Fibroblast of lung (primary cell): Measurements from ENCODE around the gene RAMAC. TPM values are rescaled to one million over a fixed set of nuclear protein-coding genes. Genes with fewer than 3 reads are reported as not detected.
A peak's percentile ranks its signal among the peaks of the same experiment; 100 is the strongest.

Source experiments
- DNase-seq, 2 donors: peaks; one replicate each; pipeline versions ENCODE4 v3.0.0 to v3.0.0-alpha.2; 2010; ENCODE audit warnings: low read depth in 2 of 2
- H2AFZ ChIP-seq: 2 replicates; pipeline ENCODE4 v1.5.1; 2012; ENCODE audit warnings: low read length, control low read depth, inconsistent platforms
- H3K27ac ChIP-seq: 2 replicates; pipeline ENCODE4 v1.5.1; 2011; ENCODE audit warnings: low read length, control low read depth; ENCODE audit not compliant: insufficient read depth
- H3K27me3 ChIP-seq: 2 replicates; pipeline ENCODE4 v1.5.1; 2011; ENCODE audit warnings: mild to moderate bottlenecking, low read length; ENCODE audit not compliant: control insufficient read depth, insufficient read depth
- H3K36me3 ChIP-seq: 2 replicates; pipeline ENCODE4 v1.5.1; 2011; ENCODE audit warnings: low read length; ENCODE audit not compliant: control insufficient read depth, insufficient read depth
- H3K4me1 ChIP-seq: 2 replicates; pipeline ENCODE4 v1.5.1; 2011; ENCODE audit warnings: low read length; ENCODE audit not compliant: control insufficient read depth, insufficient read depth; ENCODE audit errors: extremely low read depth
- H3K4me2 ChIP-seq: 2 replicates; pipeline ENCODE4 v1.5.1; 2011; ENCODE audit warnings: low read length, control low read depth; ENCODE audit not compliant: insufficient read depth; ENCODE audit errors: extremely low read depth
- H3K4me3 ChIP-seq, 4 experiments: fragments of 200-600 bp in 1 of 4; sonication (generic) in 1 of 4; replicated peaks in 1 of 4; 2 replicates each; pipeline ENCODE4 v1.5.1; 2011 to 2016; ENCODE audit warnings: low read length in 4 of 4, low read depth in 3 of 4, mild to moderate bottlenecking in 3 of 4, control low read depth in 2 of 4, inconsistent platforms in 1 of 4, mixed read lengths in 1 of 4; ENCODE audit not compliant: insufficient read depth in 1 of 4; ENCODE audit errors: control extremely low read depth in 1 of 4
- H3K79me2 ChIP-seq: 2 replicates; pipeline ENCODE4 v1.5.1; 2012; ENCODE audit warnings: mild to moderate bottlenecking, low read length, inconsistent platforms; ENCODE audit not compliant: control insufficient read depth, insufficient read depth
- H3K9ac ChIP-seq: 2 replicates; pipeline ENCODE4 v1.5.1; 2011; ENCODE audit warnings: mild to moderate bottlenecking, low read length, control low read depth; ENCODE audit not compliant: insufficient read depth
- H3K9me3 ChIP-seq: 2 replicates; pipeline ENCODE4 v1.5.1; 2012; ENCODE audit warnings: low read depth, low read length; ENCODE audit not compliant: control insufficient read depth, insufficient read depth
- H4K20me1 ChIP-seq: 2 replicates; pipeline ENCODE4 v1.5.1; 2011; ENCODE audit warnings: low read length; ENCODE audit not compliant: control insufficient read depth, insufficient read depth; ENCODE audit errors: extremely low read depth
- EZH2 ChIP-seq: IDR thresholded peaks from 2 replicates; pipeline ENCODE4 v1.5.1; 2012; ENCODE audit warnings: low read length, control low read depth, mild to moderate bottlenecking; ENCODE audit errors: missing control alignments
- polyA plus RNA-seq, 2 donors: library from polyadenylated mRNA; depleted of rRNA in 1 of 2; stranded (reverse) in 1 of 2; unstranded in 1 of 2; fragments of >200 nt; gene quantifications; 2 replicates each; pipeline ENCODE4 v1.2.1, GENCODE V29; 2011 to 2012; ENCODE audit warnings: missing spikeins in 1 of 2
- total RNA-seq: library from RNA; depleted of rRNA; stranded (reverse); fragments of >200 nt; gene quantifications from 2 replicates; pipeline ENCODE4 v1.2.1, GENCODE V29; 2014
- TF ChIP-seq, protein P1 (sequence below), 2 donors: IDR thresholded peaks in 1 of 2; conservative IDR thresholded peaks in 1 of 2; 1 replicate in 1 of 2; 2 replicates in 1 of 2; pipeline ENCODE4 v1.5.1; 2011 to 2012; ENCODE audit warnings: low read length in 2 of 2, control low read depth in 1 of 2, inconsistent platforms in 1 of 2, low read depth in 1 of 2, mild to moderate bottlenecking in 1 of 2

Gene RAMAC
- total and polyA plus RNA-seq, 2 donors (not counting 1 experiment from before 2014, with no cell fraction given): 26.6 to 34.3 TPM

DNA sequence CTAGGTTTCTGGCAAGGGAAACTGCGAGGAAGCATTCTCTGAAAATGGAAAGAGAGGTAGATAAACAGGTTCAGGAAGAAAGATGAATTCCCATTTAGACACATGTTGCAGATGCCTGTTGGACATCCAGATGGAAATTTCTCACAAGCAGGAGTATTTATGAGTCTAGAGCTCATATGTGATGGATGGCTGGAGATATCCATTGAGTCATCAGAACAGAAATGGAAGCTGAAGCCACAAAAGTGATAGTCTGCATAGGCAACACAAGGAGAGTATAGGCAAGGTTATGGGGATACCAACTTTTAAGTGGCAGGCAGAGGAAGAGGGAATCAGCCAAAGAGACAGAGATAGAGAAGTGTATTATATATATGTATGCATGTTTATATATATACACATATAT lies 6.3 kb upstream of the RAMAC start:
- Histone ChIP-seq H2AFZ (no peak overlapping the region), H4K20me1 (no peaks in the 10 kb centered on the region), H3K4me3 (no peak overlapping the region), H3K36me3 (no peaks in the 10 kb centered on the region), H3K9me3 (no peaks in the 10 kb centered on the region), H3K4me1 (no peaks in the 10 kb centered on the region), H3K9ac (no peak overlapping the region), H3K79me2 (no peaks in the 10 kb centered on the region), H3K4me2 (no peak overlapping the region), H3K27me3 (no peaks in the 10 kb centered on the region), H3K27ac (no peak overlapping the region)
- no peak for TF ChIP-seq EZH2
- DNase-seq: no peak

DNA sequence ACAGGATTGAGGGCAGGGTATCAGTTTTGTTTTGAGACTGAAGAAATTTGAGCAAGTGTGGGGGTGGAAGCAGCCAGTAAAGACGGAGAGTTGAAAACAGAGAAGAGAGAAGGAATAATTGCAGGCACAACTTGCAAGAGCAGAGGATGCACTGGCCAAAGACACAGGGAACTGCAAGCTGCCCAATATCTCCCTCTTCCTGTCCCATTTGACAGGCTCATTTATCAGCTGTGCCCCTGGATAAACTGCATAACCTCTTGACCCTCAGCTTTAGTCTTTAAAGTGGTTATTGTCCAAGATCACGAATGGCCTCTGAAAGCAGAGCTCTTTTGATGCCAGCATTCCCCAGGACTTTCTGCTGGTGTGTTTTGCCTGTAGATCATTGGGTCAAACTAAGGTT lies 5.0 kb upstream of the RAMAC start:
- peaks cover 6% of the 10 kb centered on the region for H3K4me1 ChIP-seq
- no peak overlapping the region for H3K9ac ChIP-seq
- no peaks in the 10 kb centered on the region for H3K27me3 ChIP-seq
- H4K20me1 ChIP-seq: no peaks in the 10 kb centered on the region
- H3K27ac ChIP-seq: no peak overlapping the region
- no peaks in the 10 kb centered on the region for H3K9me3 ChIP-seq
- H3K4me2 ChIP-seq: no peak overlapping the region
- no peak overlapping the region for H3K4me3 ChIP-seq
- no peak for TF ChIP-seq EZH2
- TF ChIP-seq, protein P1, sequence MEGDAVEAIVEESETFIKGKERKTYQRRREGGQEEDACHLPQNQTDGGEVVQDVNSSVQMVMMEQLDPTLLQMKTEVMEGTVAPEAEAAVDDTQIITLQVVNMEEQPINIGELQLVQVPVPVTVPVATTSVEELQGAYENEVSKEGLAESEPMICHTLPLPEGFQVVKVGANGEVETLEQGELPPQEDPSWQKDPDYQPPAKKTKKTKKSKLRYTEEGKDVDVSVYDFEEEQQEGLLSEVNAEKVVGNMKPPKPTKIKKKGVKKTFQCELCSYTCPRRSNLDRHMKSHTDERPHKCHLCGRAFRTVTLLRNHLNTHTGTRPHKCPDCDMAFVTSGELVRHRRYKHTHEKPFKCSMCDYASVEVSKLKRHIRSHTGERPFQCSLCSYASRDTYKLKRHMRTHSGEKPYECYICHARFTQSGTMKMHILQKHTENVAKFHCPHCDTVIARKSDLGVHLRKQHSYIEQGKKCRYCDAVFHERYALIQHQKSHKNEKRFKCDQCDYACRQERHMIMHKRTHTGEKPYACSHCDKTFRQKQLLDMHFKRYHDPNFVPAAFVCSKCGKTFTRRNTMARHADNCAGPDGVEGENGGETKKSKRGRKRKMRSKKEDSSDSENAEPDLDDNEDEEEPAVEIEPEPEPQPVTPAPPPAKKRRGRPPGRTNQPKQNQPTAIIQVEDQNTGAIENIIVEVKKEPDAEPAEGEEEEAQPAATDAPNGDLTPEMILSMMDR (conservative IDR thresholded peaks at IDR 0.05 in 1 of 2, IDR thresholded peaks at IDR 0.05 in 1 of 2; ENCODE audit: low read depth in 1 of 2, low read length in 2 of 2): no peak
- no peaks in the 10 kb centered on the region for H3K36me3 ChIP-seq
- no peak overlapping the region for H2AFZ ChIP-seq
- no peak for DNase-seq
- no peaks in the 10 kb centered on the region for H3K79me2 ChIP-seq

DNA sequence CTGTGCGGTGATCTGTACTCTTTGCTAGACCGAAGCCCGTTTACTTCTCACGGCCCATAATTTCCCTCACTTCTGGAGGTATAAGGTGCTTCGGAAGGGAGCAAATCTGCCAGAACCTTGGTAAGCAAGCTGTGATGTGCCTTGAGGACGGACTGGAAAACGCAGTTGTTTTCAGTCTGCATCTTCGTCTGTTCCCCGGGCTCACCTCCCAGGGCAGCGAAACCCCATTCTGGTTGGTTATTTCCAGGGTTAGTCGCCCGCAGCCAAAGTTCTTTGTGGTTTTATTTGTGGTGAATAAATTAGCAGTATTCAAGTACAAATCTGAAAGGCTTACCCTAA lies 401 bp downstream of the RAMAC start:
- peak overlapping the region; percentile 70 for H3K9ac ChIP-seq
- H3K79me2 ChIP-seq: peaks cover 15% of the 10 kb centered on the region
- no peaks in the 10 kb centered on the region for H3K27me3 ChIP-seq
- peak overlapping the region; percentile 77 to 100 (median 94) for H3K4me3 ChIP-seq
- TF ChIP-seq, protein P1 (conservative IDR thresholded peaks at IDR 0.05 in 1 of 2, IDR thresholded peaks at IDR 0.05 in 1 of 2; ENCODE audit: low read depth in 1 of 2, low read length in 2 of 2): no peak
- H3K9me3 ChIP-seq: no peaks in the 10 kb centered on the region
- H3K4me1 ChIP-seq: peaks cover 6% of the 10 kb centered on the region
- H3K27ac ChIP-seq: peak overlapping the region; percentile 77
- H3K36me3 ChIP-seq: no peaks in the 10 kb centered on the region
- peak overlapping the region; percentile 93 for H2AFZ ChIP-seq
- H4K20me1 ChIP-seq: no peaks in the 10 kb centered on the region
- H3K4me2 ChIP-seq: peak overlapping the region; percentile 98
- no peak for DNase-seq
